ENCODE data around the gene MSL2. TPM values are rescaled to one million over a fixed set of nuclear protein-coding genes. Genes with fewer than 3 reads are reported as not detected.

MSL2 gene
- total RNA-seq, 1 donor from 2014 or later: 14.5 TPM

Other genes with a start within 250 kb of the MSL2 start
- 1.5 TPM for gene PPP2R3A, start 230.6 kb downstream of the MSL2 start, total RNA-seq
- 122 TPM for gene PCCB, start 54.0 kb upstream of the MSL2 start, total RNA-seq

Measured in left lobe of liver (tissue), 1 donor.